Kidney (tissue), 14 donors: ENCODE data around the gene IL12A. TPM values are rescaled to one million over a fixed set of nuclear protein-coding genes. Genes with fewer than 3 reads are reported as not detected.

Experiments
- DNase-seq, 5 donors: peaks; one replicate each; pipeline ENCODE4 v3.0.0-alpha.2; 2013 to 2020
- FAIRE-seq: peaks from 2 replicates; lab custom pipeline; 2012; peaks lifted over from hg19 to GRCh38; lab: Jason Lieb, UNC
- H3K27ac ChIP-seq, 2 donors: one replicate each; pipeline ENCODE4 v1.7.0; 2013; ENCODE audit warnings: low read depth in 2 of 2, low read length in 2 of 2, inconsistent platforms in 1 of 2
- H3K27me3 ChIP-seq: one replicate; pipeline ENCODE4 v1.7.1; 2013; ENCODE audit warnings: low read length, inconsistent platforms; ENCODE audit not compliant: control insufficient read depth, insufficient read depth
- H3K36me3 ChIP-seq, 3 donors: one replicate each; pipeline versions ENCODE4 v1.7.0 to v1.7.1; 2013; ENCODE audit warnings: low read length in 3 of 3, control low read depth in 1 of 3, inconsistent platforms in 1 of 3; ENCODE audit not compliant: insufficient read depth in 3 of 3, control insufficient read depth in 2 of 3
- H3K4me1 ChIP-seq, 3 donors: one replicate each; pipeline versions ENCODE4 v1.7.0 to v1.7.1; 2013; ENCODE audit warnings: low read length in 3 of 3, inconsistent platforms in 1 of 3, low read depth in 1 of 3; ENCODE audit not compliant: control insufficient read depth in 2 of 3, insufficient read depth in 2 of 3
- H3K4me3 ChIP-seq, 3 donors: one replicate each; pipeline versions ENCODE4 v1.7.0 to v1.8.1; 2013; ENCODE audit warnings: low read length in 3 of 3, control low read depth in 1 of 3, inconsistent platforms in 1 of 3
- H3K9ac ChIP-seq, 3 donors: one replicate each; pipeline versions ENCODE4 v1.7.0 to v1.7.1; 2013; ENCODE audit warnings: low read length in 3 of 3, control low read depth in 1 of 3, inconsistent platforms in 1 of 3
- H3K9me3 ChIP-seq, 3 donors: one replicate each; pipeline versions ENCODE4 v1.7.0 to v1.7.1; 2013; ENCODE audit warnings: low read length in 3 of 3, control low read depth in 1 of 3, inconsistent platforms in 1 of 3; ENCODE audit not compliant: control insufficient read depth in 2 of 3, insufficient read depth in 1 of 3
- CTCF ChIP-seq: IDR thresholded peaks from 3 replicates; pipeline ENCODE4 v1.5.1; 2012; ENCODE audit warnings: mild to moderate bottlenecking, moderate library complexity, borderline replicate concordance; ENCODE audit not compliant: insufficient read depth; ENCODE audit errors: extremely low read depth
- intact Hi-C: fragments of 100-400 bp; cut with DNase I; formaldehyde crosslinking; loops from one replicate; pipeline ENCODE4 v1.11.1; 2022
- polyA plus RNA-seq: library from polyadenylated mRNA; stranded (reverse); fragments of 350-450 nt; fragmentation: Illumina TruSeq; extraction: RNeasy Lipid Tissue Mini Kit (QIAGEN cat#74804); gene quantifications from one replicate; pipeline ENCODE4 v1.2.3, GENCODE V29; 2014; ENCODE audit warnings: low read depth, low replicate concordance; ENCODE audit not compliant: insufficient read depth
- total RNA-seq: library from RNA; stranded (reverse); fragmentation: NEBNext Ultra II Directional; extraction: Animal tissue kit (Norgen Biotek cat#: 25700); gene quantifications from one replicate; pipeline ENCODE4 v1.2.1, GENCODE V29; 2021
- donor health status: control.
- donor health status: control.
- donor health status: control.
- donor health status: control.
- donor health status: control.
- donor health status: DM: yes; HTN: yes; CAD: no.
- donor health status: Normal renal cell carcinoma (clear cell type).

The IL12A gene
- total and polyA plus RNA-seq, 2 donors from 2014 or later: 0.22 TPM; not detected in 1

- no peak for FAIRE-seq
- intact Hi-C loops: loop anchor here (10.0 kb wide), 1 partner anchor 107 kb away; no protein-coding TSS in a partner anchor
- H3K9me3 ChIP-seq: no peaks in the 10 kb centered on the region
- no peak for TF ChIP-seq CTCF
- H3K4me1 ChIP-seq: no peaks in the 10 kb centered on the region
- no peak for DNase-seq
- no peak overlapping the region for H3K4me3 ChIP-seq
- no peak overlapping the region for H3K27ac ChIP-seq
- no peak overlapping the region for H3K9ac ChIP-seq
- no peaks in the 10 kb centered on the region for H3K27me3 ChIP-seq
- no peaks in the 10 kb centered on the region for H3K36me3 ChIP-seq
These were observed 13.4 kb downstream of the IL12A start for GRCh38 chr3:160001850-160002623.

GRCh38 chr3:160003520-160004128, 15.0 kb downstream of the IL12A start:
- intact Hi-C loops: loop anchor here (10.0 kb wide), 1 partner anchor 109 kb away; no protein-coding TSS in a partner anchor
- H3K27ac ChIP-seq: no peak overlapping the region
- H3K4me1 ChIP-seq: no peaks in the 10 kb centered on the region
- TF ChIP-seq CTCF: peak; percentile 46
- H3K9ac ChIP-seq: no peak overlapping the region
- no peaks in the 10 kb centered on the region for H3K36me3 ChIP-seq
- H3K4me3 ChIP-seq: no peak overlapping the region
- H3K27me3 ChIP-seq: no peaks in the 10 kb centered on the region
- FAIRE-seq (no peak), DNase-seq (peak in 3 of 5 donors; percentile 47 to 55 (median 48))
- no peaks in the 10 kb centered on the region for H3K9me3 ChIP-seq

- Histone ChIP-seq H3K9ac (no peak overlapping the region), H3K27me3 (no peaks in the 10 kb centered on the region), H3K4me3 (no peak overlapping the region), H3K36me3 (no peaks in the 10 kb centered on the region), H3K9me3 (no peaks in the 10 kb centered on the region), H3K27ac (no peak overlapping the region), H3K4me1 (no peaks in the 10 kb centered on the region)
- no peak for TF ChIP-seq CTCF
- DNase-seq (no peak), FAIRE-seq (no peak)
- intact Hi-C loops: loop anchor here (10.0 kb wide), 1 partner anchor 110 kb away; no protein-coding TSS in a partner anchor
These were observed 16.4 kb downstream of the IL12A start for GRCh38 chr3:160005004-160005403.
